K562 (cell line): ENCODE results near the gene PLCB3. TPM values are rescaled to one million over a fixed set of nuclear protein-coding genes. Genes with fewer than 3 reads are reported as not detected.

Source experiments
- ATAC-seq: fragments of 200-7000 bp; cut with Tn5 transposase; 3 replicates; pipeline ENCODE4 v1.9.1; 2020; ENCODE audit warnings: moderate library complexity
- BruUV-seq: library from RNA; stranded (reverse); fragments of 400-500 nt; replicated peaks from 2 replicates; lab custom pipeline; 2021; lab: Mats Ljungman, UMichigan
- CTCF ChIA-PET: fragments of 300-600 bp; formaldehyde crosslinking; extraction: SDS; loops from one replicate; lab custom pipeline; 2021; ENCODE audit warnings: low intra/inter-chr PET ratio; lab: Yijun Ruan, JAX
- POLR2A ChIA-PET: fragments of 300-600, 350-650 bp; sonication (Branson Sonifier 250); formaldehyde crosslinking; extraction: SDS; loops from one replicate; lab custom pipeline; 2021; ENCODE audit warnings: antibody characterized with exemption, inconsistent platforms; lab: Yijun Ruan, JAX
- DNase-seq, 4 experiments: peaks; one replicate each; pipeline versions ENCODE4 v3.0.0 to v3.0.0-alpha.2; 2011 to 2018; ENCODE audit warnings: low spot score in 3 of 4, mixed read lengths in 3 of 4; ENCODE audit errors: extremely low read depth in 1 of 4
- FAIRE-seq: peaks from 2 replicates; lab custom pipeline; 2011; peaks lifted over from hg19 to GRCh38; lab: Jason Lieb, UNC
- H2AFZ ChIP-seq: 2 replicates; pipeline ENCODE4 v1.6.0; 2011; ENCODE audit warnings: low read depth, low read length, control low read depth, inconsistent platforms
- H3K27ac ChIP-seq: fragments of 200-600 bp; 3 replicates; pipeline ENCODE4 v1.8.0; 2011; ENCODE audit warnings: low read depth, mild to moderate bottlenecking, control low read depth, inconsistent platforms, low read length, moderate library complexity, mixed read lengths; ENCODE audit errors: extremely low read depth
- H3K27me3 ChIP-seq, 2 experiments: fragments of 300-600 bp in 1 of 2; 2 replicates in 1 of 2; 3 replicates in 1 of 2; pipeline versions ENCODE4 v1.6.0 to v1.8.0; 2011; ENCODE audit warnings: inconsistent platforms in 2 of 2, low read length in 2 of 2, mild to moderate bottlenecking in 1 of 2, mixed read lengths in 1 of 2, moderate library complexity in 1 of 2; ENCODE audit not compliant: control insufficient read depth in 2 of 2, insufficient read depth in 2 of 2
- H3K36me3 ChIP-seq: fragments of 300-600 bp; 3 replicates; pipeline ENCODE4 v1.8.0; 2011; ENCODE audit warnings: mild to moderate bottlenecking, low read length, inconsistent platforms; ENCODE audit not compliant: control insufficient read depth, insufficient read depth
- H3K4me1 ChIP-seq, 2 experiments: fragments of 200-600 bp in 1 of 2; replicated peaks in 1 of 2; 2 replicates in 1 of 2; 3 replicates in 1 of 2; pipeline versions ENCODE4 v1.5.1 to v1.8.0; 2011; ENCODE audit warnings: inconsistent platforms in 2 of 2, low read length in 2 of 2, mild to moderate bottlenecking in 1 of 2, mixed read lengths in 1 of 2, moderate library complexity in 1 of 2; ENCODE audit not compliant: control insufficient read depth in 2 of 2, insufficient read depth in 2 of 2
- H3K4me2 ChIP-seq: 2 replicates; pipeline ENCODE4 v1.6.1; 2011; ENCODE audit warnings: low read length, control low read depth, inconsistent platforms, mixed read lengths; ENCODE audit not compliant: insufficient read depth
- H3K4me3 ChIP-seq: fragments of 200-600 bp; sonication (generic), shearing (Covaris generic); 2 replicates; pipeline ENCODE4 v1.5.1; 2016; ENCODE audit warnings: control low read depth, inconsistent platforms
- H3K79me2 ChIP-seq: fragments of 200-600 bp; 3 replicates; pipeline ENCODE4 v1.8.0; 2011; ENCODE audit warnings: low read length, inconsistent platforms; ENCODE audit not compliant: control insufficient read depth, insufficient read depth
- H3K9ac ChIP-seq, 2 experiments: 2 replicates each; pipeline versions ENCODE4 v1.6.0 to v1.6.1; 2011; ENCODE audit warnings: low read depth in 2 of 2, low read length in 2 of 2, control low read depth in 1 of 2, inconsistent platforms in 1 of 2, mild to moderate bottlenecking in 1 of 2, mixed read lengths in 1 of 2; ENCODE audit not compliant: insufficient read depth in 1 of 2
- H3K9me1 ChIP-seq: one replicate; pipeline ENCODE4 v1.6.0; 2011; ENCODE audit warnings: inconsistent platforms, mild to moderate bottlenecking, low read length, moderate library complexity; ENCODE audit not compliant: control insufficient read depth, insufficient read depth
- H3K9me3 ChIP-seq: replicated peaks from 2 replicates; pipeline ENCODE4 v1.5.1; 2011; ENCODE audit warnings: low read depth, low read length, inconsistent platforms; ENCODE audit not compliant: control insufficient read depth, insufficient read depth
- H4K20me1 ChIP-seq: replicated peaks from 2 replicates; pipeline ENCODE4 v1.6.1; 2011; ENCODE audit warnings: low read length, inconsistent platforms, mixed read lengths; ENCODE audit not compliant: control insufficient read depth, insufficient read depth
- CBX1 ChIP-seq: sonication (generic); IDR thresholded peaks from 2 replicates; pipeline ENCODE4 v1.6.1; 2016; ENCODE audit warnings: antibody characterized with exemption, low read depth, mild to moderate bottlenecking
- ELF4 ChIP-seq: fragments of 450-650 bp; formaldehyde crosslinking; IDR thresholded peaks from 2 replicates; pipeline ENCODE4 v1.4.0; 2022; ENCODE audit warnings: missing genetic modification characterization
- HBP1 ChIP-seq: fragments of 450-650 bp; formaldehyde crosslinking; IDR thresholded peaks from 2 replicates; pipeline ENCODE4 v1.4.0; 2022; ENCODE audit warnings: missing genetic modification characterization
- MBD1 ChIP-seq: fragments of 250-450 bp; sonication (Bioruptor Pico); IDR thresholded peaks from 2 replicates; pipeline ENCODE4 v1.8.0; 2022; ENCODE audit warnings: inconsistent platforms
- MEIS2 ChIP-seq: fragments of 450-650 bp; IDR thresholded peaks from 2 replicates; pipeline ENCODE4 v1.6.1; 2014; ENCODE audit warnings: mild to moderate bottlenecking; ENCODE audit not compliant: partially characterized antibody
- MLX ChIP-seq, 2 experiments: fragments of 450-650 bp in 1 of 2; sonication (generic) in 1 of 2; formaldehyde crosslinking; conservative IDR thresholded peaks; 2 replicates each; pipeline versions ENCODE4 v1.4.0 to v1.8.1; 2020 to 2022; ENCODE audit warnings: mild to moderate bottlenecking in 1 of 2, missing genetic modification reagents in 1 of 2
- NR2C2 ChIP-seq, 2 experiments: fragments of 200-800 bp in 1 of 2; sonication (Bioruptor generic) in 1 of 2; sonication (generic) in 1 of 2; formaldehyde crosslinking in 1 of 2; IDR thresholded peaks; 2 replicates each; pipeline versions ENCODE4 v1.6.1 to v1.8.0; 2016 to 2022; ENCODE audit warnings: mild to moderate bottlenecking in 1 of 2, missing compliant biosample characterization in 1 of 2, missing genetic modification characterization in 1 of 2, missing genetic modification reagents in 1 of 2
- NR2F6 ChIP-seq: fragments of 450-650 bp; formaldehyde crosslinking; IDR thresholded peaks from 2 replicates; pipeline ENCODE4 v1.4.0; 2020; ENCODE audit warnings: mild to moderate bottlenecking
- PKNOX1 ChIP-seq: fragments of 450-650 bp; IDR thresholded peaks from 2 replicates; pipeline ENCODE4 v1.6.1; 2016
- RBM39 ChIP-seq: fragments of 200-400 bp; formaldehyde crosslinking; optimal IDR thresholded peaks from 2 replicates; pipeline ENCODE3; 2018; ENCODE audit warnings: low read depth, low read length
- SMAD1 ChIP-seq: fragments of 150-350 bp; IDR thresholded peaks from 2 replicates; pipeline ENCODE4 v1.6.1; 2014; ENCODE audit warnings: low read length, low read depth; ENCODE audit not compliant: partially characterized antibody
- TFAP4 ChIP-seq: sonication (generic); formaldehyde crosslinking; IDR thresholded peaks from 2 replicates; pipeline ENCODE4 v1.8.0; 2022; ENCODE audit warnings: missing genetic modification reagents, mild to moderate bottlenecking, moderate library complexity, borderline replicate concordance
- ZFP36 ChIP-seq: fragments of 150-350 bp; IDR thresholded peaks from 2 replicates; pipeline ENCODE4 v1.6.1; 2018; ENCODE audit warnings: low read length, low read depth; ENCODE audit not compliant: partially characterized antibody
- ZNF263 ChIP-seq: sonication (generic); formaldehyde crosslinking; IDR thresholded peaks from 2 replicates; pipeline ENCODE4 v1.8.0; 2022; ENCODE audit warnings: mild to moderate bottlenecking, missing genetic modification reagents, borderline replicate concordance
- ZNF717 ChIP-seq: fragments of 250-450 bp; sonication (Bioruptor Pico); IDR thresholded peaks from 2 replicates; pipeline ENCODE4 v1.5.0; 2021
- WGBS: fragments of 100-300 bp; shearing (Covaris generic); methylation state at CpG from one replicate; pipeline ENCODE4 v1.1.6; 2016; ENCODE audit warnings: low coverage, mixed read lengths; ENCODE audit not compliant: insufficient coverage; ENCODE audit errors: missing lambda C conversion rate; 5-methylcytosine and 5-hydroxymethylcytosine counted together
- in situ Hi-C: fragments of 300-500 bp; cut with MboI; formaldehyde crosslinking; loops from 4 replicates; pipeline ENCODE4 v1.15.0; 2018; ENCODE audit warnings: inconsistent platforms, mixed read lengths
- intact Hi-C: fragments of 100-400 bp; cut with micrococcal nuclease; formaldehyde crosslinking; loops from 2 replicates; pipeline ENCODE4 v1.14.2; 2022
- polyA plus RNA-seq, 8 experiments: library from polyadenylated mRNA; depleted of rRNA in 4 of 8; stranded (reverse) in 5 of 8; unstranded in 3 of 8; fragments of >200 nt; fragmentation: Nextera tagmentation in 2 of 8; fragmentation: Illumina TruSeq in 1 of 8; extraction: Ambion mirVana in 2 of 8; extraction: Trizol in 1 of 8; gene quantifications; 2 replicates each; pipeline versions ENCODE4 v1.2.1 to v1.2.3, GENCODE V29; 2011 to 2014; ENCODE audit warnings: inconsistent platforms in 1 of 8, missing spikeins in 1 of 8
- total RNA-seq, 7 experiments: library from RNA; depleted of rRNA in 6 of 7; stranded (reverse); fragments of >200 nt in 6 of 7; fragmentation: Illumina TruSeq in 2 of 7; extraction: Trizol in 2 of 7; gene quantifications; 2 replicates each; pipeline versions ENCODE4 v1.2.1 to v1.2.3, GENCODE V29; 2011 to 2021; ENCODE audit warnings: low replicate concordance in 1 of 7

Gene PLCB3
- total and polyA plus RNA-seq, 9 of the 15 experiments (the other 6 are each of a cell fraction or from before 2014, with no cell fraction given), result 0.31 to 44.8 (median 14.6) TPM

GRCh38 chr11:64314805-64315561 lies 63.7 kb downstream of the PLCB3 start:
- FAIRE-seq (no peak), ATAC-seq (no peak), DNase-seq (no peak)
- intact Hi-C loops (no loop called here), in situ Hi-C loops (no loop called here)
- BruUV-seq, result no TSS peak
- H3K9ac ChIP-seq, result peak overlapping the region in 1 of 2 experiments; percentile 20; a peak in 1 of 4 replicates
- POLR2A ChIA-PET, result interaction anchor here (0.5 to 1.0 kb wide), 3 partner anchors 8 to 111 kb away, joined by 3 to 4 read pairs (median 3); no protein-coding TSS in a partner anchor
- WGBS, result 88% methylated on average over 23 of the region's 24 CpGs
- H3K4me2 ChIP-seq, result no peak overlapping the region
- H3K27me3 ChIP-seq, result no peaks in the 10 kb centered on the region
- no peaks in the 10 kb centered on the region; the same call in 1 of the 2 replicates for H4K20me1 ChIP-seq
- H3K9me3 ChIP-seq, result no peaks in the 10 kb centered on the region
- H3K9me1 ChIP-seq, result no peaks in the 10 kb centered on the region
- CTCF ChIA-PET, result no interaction called here
- H3K79me2 ChIP-seq, result peaks cover 49% of the 10 kb centered on the region
- H2AFZ ChIP-seq, result no peak overlapping the region
- H3K36me3 ChIP-seq, result peaks cover 63% of the 10 kb centered on the region
- peaks cover 8 to 63% of the 10 kb centered on the region in 2 experiments; a peak in 4 of 5 replicates for H3K4me1 ChIP-seq
- H3K27ac ChIP-seq, result no peak overlapping the region; the same call in 2 of the 3 replicates
- no peak overlapping the region for H3K4me3 ChIP-seq
- TF ChIP-seq NR2F6 (CRISPR knock-in tag) (no peak), MEIS2 (no peak), ELF4 (CRISPR knock-in tag) (0 out of 2 replicates have a peak, but pooled peaks have one; percentile 16), HBP1 (CRISPR knock-in tag) (no peak), SMAD1 (no peak), CBX1 (no peak), TFAP4 (CRISPR knock-in tag) (peak; percentile 42; the same call in 1 of the 2 replicates), PKNOX1 (0 out of 2 replicates have a peak, but pooled peaks have one; percentile 1), RBM39 (no peak), ZNF717 (CRISPR knock-in tag) (no peak), ZNF263 (CRISPR knock-in tag) (peak; percentile 24; the same call in 1 of the 2 replicates), NR2C2 (CRISPR knock-in tag; IDR thresholded peaks at IDR 0.05) (no peak), NR2C2 (tag; IDR thresholded peaks at IDR 0.05) (no peak), ZFP36 (no peak), MLX (CRISPR knock-in tag; conservative IDR thresholded peaks at IDR 0.05) (no peak), MBD1 (CRISPR knock-in tag) (no peak)
